Osteoblast (primary cell): Measurements from ENCODE around the gene RRP36. TPM values are rescaled to one million over a fixed set of nuclear protein-coding genes. Genes with fewer than 3 reads are reported as not detected.

Experiments used
- DNase-seq: peaks from one replicate; pipeline ENCODE4 v3.0.0; 2011; ENCODE audit warnings: low spot score, mixed read lengths; ENCODE audit not compliant: insufficient read length; ENCODE audit errors: missing footprints
- H2AFZ ChIP-seq: 2 replicates; pipeline ENCODE4 v1.6.0; 2011; ENCODE audit warnings: mild to moderate bottlenecking, low read length
- H3K27ac ChIP-seq: 2 replicates; pipeline ENCODE4 v1.5.1; 2011; ENCODE audit warnings: mild to moderate bottlenecking, low read depth, low read length, moderate library complexity
- H3K27me3 ChIP-seq: 2 replicates; pipeline ENCODE4 v1.6.0; 2012; ENCODE audit warnings: mild to moderate bottlenecking, control low read depth, inconsistent platforms, low read length, moderate library complexity; ENCODE audit not compliant: insufficient read depth
- H3K36me3 ChIP-seq: 2 replicates; pipeline ENCODE4 v1.5.1; 2011; ENCODE audit warnings: mild to moderate bottlenecking, low read length, control low read depth, moderate library complexity; ENCODE audit not compliant: insufficient read depth
- H3K4me1 ChIP-seq: 2 replicates; pipeline ENCODE4 v1.5.1; 2011; ENCODE audit warnings: mild to moderate bottlenecking, low read length, control low read depth, moderate library complexity; ENCODE audit not compliant: insufficient read depth
- H3K4me2 ChIP-seq: 2 replicates; pipeline ENCODE4 v1.6.0; 2011; ENCODE audit warnings: mild to moderate bottlenecking, low read length; ENCODE audit not compliant: insufficient read depth
- H3K4me3 ChIP-seq: fragments of 200-600 bp; sonication (generic); 3 replicates; pipeline ENCODE4 v1.5.1; 2012; ENCODE audit warnings: mild to moderate bottlenecking, low read length, inconsistent platforms; ENCODE audit not compliant: insufficient read depth
- H3K79me2 ChIP-seq: 2 replicates; pipeline ENCODE4 v1.6.0; 2012; ENCODE audit warnings: mild to moderate bottlenecking, low read length, control low read depth, inconsistent platforms; ENCODE audit not compliant: insufficient read depth
- H3K9me3 ChIP-seq: 2 replicates; pipeline ENCODE4 v1.5.1; 2011; ENCODE audit warnings: low read depth, low read length, control low read depth
- H4K20me1 ChIP-seq: 2 replicates; pipeline ENCODE4 v1.6.0; 2012; ENCODE audit warnings: mild to moderate bottlenecking, low read length, control low read depth; ENCODE audit not compliant: insufficient read depth
- CTCF ChIP-seq: IDR thresholded peaks from 2 replicates; pipeline ENCODE4 v1.5.1; 2011; ENCODE audit warnings: mild to moderate bottlenecking, low read depth, low read length, moderate library complexity; ENCODE audit errors: extremely low read depth
- total RNA-seq: library from RNA; depleted of rRNA; stranded (reverse); fragments of >200 nt; gene quantifications from 2 replicates; pipeline ENCODE4 v1.2.3, GENCODE V29; 2012

RRP36 gene
- total RNA-seq, 1 donor: 84.0 TPM

GRCh38 chr6:43043310-43043709 lies 21.9 kb downstream of the RRP36 start:
- H3K4me1 ChIP-seq: no peaks in the 10 kb centered on the region
- H3K79me2 ChIP-seq: no peaks in the 10 kb centered on the region
- DNase-seq: no peak
- H2AFZ ChIP-seq: no peak overlapping the region
- H3K9me3 ChIP-seq: no peaks in the 10 kb centered on the region
- no peak overlapping the region for H3K4me2 ChIP-seq
- no peak overlapping the region for H3K4me3 ChIP-seq
- TF ChIP-seq CTCF: no peak
- no peaks in the 10 kb centered on the region for H4K20me1 ChIP-seq
- H3K27me3 ChIP-seq: no peaks in the 10 kb centered on the region
- no peak overlapping the region for H3K27ac ChIP-seq
- H3K36me3 ChIP-seq: peaks cover 74% of the 10 kb centered on the region

GRCh38 chr6:43045371-43045930 lies 24.0 kb downstream of the RRP36 start:
- H3K4me3 ChIP-seq: no peak overlapping the region
- TF ChIP-seq CTCF: no peak
- no peak overlapping the region for H2AFZ ChIP-seq
- H3K9me3 ChIP-seq: no peaks in the 10 kb centered on the region
- H4K20me1 ChIP-seq: no peaks in the 10 kb centered on the region
- peaks cover 5% of the 10 kb centered on the region for H3K79me2 ChIP-seq
- no peak overlapping the region for H3K4me2 ChIP-seq
- DNase-seq: no peak
- H3K4me1 ChIP-seq: no peaks in the 10 kb centered on the region
- H3K27ac ChIP-seq: no peak overlapping the region
- H3K36me3 ChIP-seq: peaks cover 77% of the 10 kb centered on the region
- H3K27me3 ChIP-seq: no peaks in the 10 kb centered on the region

GRCh38 chr6:43047998-43048397 lies 26.6 kb downstream of the RRP36 start:
- Histone ChIP-seq H2AFZ (no peak overlapping the region), H3K27ac (no peak overlapping the region), H3K9me3 (no peaks in the 10 kb centered on the region), H3K4me1 (peaks cover 17% of the 10 kb centered on the region), H4K20me1 (no peaks in the 10 kb centered on the region), H3K36me3 (peaks cover 65% of the 10 kb centered on the region), H3K4me2 (no peak overlapping the region), H3K4me3 (no peak overlapping the region), H3K79me2 (peaks cover 30% of the 10 kb centered on the region), H3K27me3 (no peaks in the 10 kb centered on the region)
- no peak for TF ChIP-seq CTCF
- DNase-seq: peak; percentile 35

- H3K79me2 ChIP-seq: peaks cover 36% of the 10 kb centered on the region
- no peaks in the 10 kb centered on the region for H3K9me3 ChIP-seq
- no peak for TF ChIP-seq CTCF
- no peak overlapping the region for H3K4me3 ChIP-seq
- peaks cover 23% of the 10 kb centered on the region for H3K4me1 ChIP-seq
- H3K27me3 ChIP-seq: no peaks in the 10 kb centered on the region
- no peaks in the 10 kb centered on the region for H4K20me1 ChIP-seq
- H3K4me2 ChIP-seq: peak overlapping the region; percentile 97
- DNase-seq: peak; percentile 57
- no peak overlapping the region for H3K27ac ChIP-seq
- H2AFZ ChIP-seq: no peak overlapping the region
- H3K36me3 ChIP-seq: peaks cover 49% of the 10 kb centered on the region
Observed at GRCh38 chr6:43050981-43051380, 29.6 kb downstream of the RRP36 start.
